GM21576 (cell line): ENCODE measurements around the gene STK40.

Experiments
- ATAC-seq: cut with Tn5 transposase; IDR thresholded peaks from one replicate; pipeline ENCODE4 v1.9.1; 2021; ENCODE audit warnings: mild to moderate bottlenecking, moderate library complexity; ENCODE audit not compliant: unreplicated experiment

Gene STK40

GRCh38 chr1:36346741-36347370 lies 38.9 kb downstream of the STK40 start:
- no peak for ATAC-seq

DNA sequence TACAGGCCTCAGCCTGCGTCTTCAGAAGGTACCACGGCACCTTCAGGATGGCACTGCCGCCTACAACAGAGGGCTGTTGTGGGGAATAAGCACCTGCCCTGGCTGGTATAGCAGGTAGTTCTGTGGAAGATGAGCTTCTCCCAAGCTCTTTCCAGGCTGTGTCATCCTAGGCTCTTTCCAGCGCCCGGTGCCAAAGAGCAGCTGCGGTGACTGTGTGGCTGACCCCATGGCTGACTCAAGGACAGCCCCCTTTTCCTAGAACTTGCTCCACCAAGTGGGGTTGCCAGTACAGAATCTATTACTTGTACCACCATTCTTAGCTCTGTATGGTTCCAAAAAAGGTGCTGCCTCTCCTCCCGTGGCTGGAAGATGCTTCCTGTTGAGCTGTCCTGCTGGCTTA lies 40.4 kb downstream of the STK40 start:
- no peak for ATAC-seq

DNA sequence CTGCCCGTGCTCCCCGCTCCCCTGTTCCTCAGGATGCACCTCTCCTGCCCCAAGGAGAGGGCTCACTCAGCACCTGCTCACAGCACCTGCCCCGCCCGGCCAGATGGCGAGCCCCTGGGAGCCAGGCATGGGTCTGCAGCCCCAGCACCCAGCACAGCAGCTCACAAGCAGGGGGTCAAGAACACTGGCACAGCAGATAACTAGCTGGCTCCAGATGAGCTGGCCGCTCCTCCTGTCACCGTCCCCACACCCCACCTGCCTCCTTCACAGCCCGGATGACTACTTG lies 41.4 kb downstream of the STK40 start:
- ATAC-seq: no peak

- no peak for ATAC-seq
Observed at GRCh38 chr1:36343651-36344394, 41.9 kb downstream of the STK40 start.

DNA sequence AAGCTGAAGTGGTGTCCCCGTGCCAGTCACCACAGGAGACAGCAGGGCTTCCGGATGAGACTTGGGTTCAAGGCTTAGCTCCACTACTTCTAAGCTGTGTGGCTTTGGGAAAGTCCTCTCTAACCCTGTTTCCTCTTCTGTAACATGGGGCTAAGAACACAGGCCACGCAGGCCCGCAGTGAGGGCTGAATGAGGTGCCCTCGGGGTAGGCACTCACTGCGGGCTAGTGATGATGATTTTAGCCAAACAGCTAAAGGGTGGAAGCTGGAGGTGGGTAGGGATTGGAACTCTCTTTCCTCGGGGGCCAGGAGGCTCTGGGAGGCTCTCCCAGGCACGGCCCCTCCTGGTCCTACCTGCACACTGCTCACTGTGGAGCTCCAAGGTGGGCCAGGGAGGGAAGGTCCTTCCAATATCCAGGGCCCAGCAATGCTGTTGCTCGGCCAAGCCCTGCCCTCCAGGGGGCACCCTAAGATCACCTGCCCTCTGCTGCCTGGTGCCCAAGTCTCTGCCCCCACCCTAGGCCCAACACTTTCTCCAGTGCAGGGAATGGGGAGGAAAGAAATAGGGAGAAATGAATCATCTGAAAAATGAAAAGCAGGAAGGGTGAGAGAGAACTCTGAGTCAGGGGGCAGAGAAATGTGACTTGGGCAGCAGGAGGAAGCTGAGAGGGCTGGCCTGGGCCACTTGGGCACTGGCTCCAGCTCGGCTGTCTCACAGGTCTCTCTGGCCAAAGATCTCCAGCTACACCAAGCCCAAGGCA lies 43.1 kb downstream of the STK40 start:
- no peak for ATAC-seq

- ATAC-seq: no peak
Observed at GRCh38 chr1:36341626-36342320, 44.0 kb downstream of the STK40 start.

GRCh38 chr1:36339615-36340014 lies 46.1 kb downstream of the STK40 start:
- ATAC-seq: no peak

- ATAC-seq: no peak
Observed at GRCh38 chr1:36339215-36339614, 46.5 kb downstream of the STK40 start.

- no peak for ATAC-seq
Observed at GRCh38 chr1:36337830-36338229, 47.9 kb downstream of the STK40 start.

DNA sequence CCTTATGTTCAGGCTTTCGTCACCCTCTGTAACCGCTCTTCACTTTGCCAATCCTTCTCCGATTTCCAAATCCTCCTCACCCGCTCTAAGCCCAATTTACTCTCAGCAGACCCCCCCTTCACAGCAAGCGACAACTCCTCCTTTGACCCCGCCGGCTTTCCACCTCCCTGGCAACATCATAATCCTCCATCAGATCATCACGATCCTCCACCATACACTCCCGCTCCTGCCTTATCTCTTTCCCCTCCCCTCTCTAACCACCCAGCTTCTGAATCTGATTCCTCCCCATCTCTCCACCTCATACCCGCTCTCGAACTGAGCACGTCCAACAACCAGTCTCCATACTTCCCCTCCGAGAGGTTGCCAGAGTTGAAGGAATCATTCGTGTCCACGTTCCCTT lies 54.8 kb downstream of the STK40 start:
- ATAC-seq: no peak

- no peak for ATAC-seq
Observed at GRCh38 chr1:36329817-36330216, 55.9 kb downstream of the STK40 start.

DNA sequence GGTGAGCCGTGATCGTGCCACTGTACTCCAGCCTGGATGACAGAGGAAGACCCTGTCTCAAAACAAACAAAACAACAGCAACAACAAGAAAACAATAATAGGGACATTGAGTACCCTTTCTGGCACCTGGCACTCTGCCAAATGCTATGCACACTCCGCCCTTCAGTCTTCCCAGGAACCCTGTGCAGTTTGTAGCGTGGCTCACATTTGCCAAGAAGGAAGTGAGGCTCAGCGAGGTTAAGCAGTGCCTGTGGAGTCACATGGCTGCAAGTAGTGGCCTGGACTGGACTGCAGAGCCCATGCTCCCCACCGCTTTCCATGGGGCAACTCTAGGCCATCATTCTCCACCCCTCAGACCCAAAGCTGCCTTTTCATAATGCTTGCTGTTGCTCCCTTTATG lies 57.0 kb downstream of the STK40 start:
- ATAC-seq: no peak

DNA sequence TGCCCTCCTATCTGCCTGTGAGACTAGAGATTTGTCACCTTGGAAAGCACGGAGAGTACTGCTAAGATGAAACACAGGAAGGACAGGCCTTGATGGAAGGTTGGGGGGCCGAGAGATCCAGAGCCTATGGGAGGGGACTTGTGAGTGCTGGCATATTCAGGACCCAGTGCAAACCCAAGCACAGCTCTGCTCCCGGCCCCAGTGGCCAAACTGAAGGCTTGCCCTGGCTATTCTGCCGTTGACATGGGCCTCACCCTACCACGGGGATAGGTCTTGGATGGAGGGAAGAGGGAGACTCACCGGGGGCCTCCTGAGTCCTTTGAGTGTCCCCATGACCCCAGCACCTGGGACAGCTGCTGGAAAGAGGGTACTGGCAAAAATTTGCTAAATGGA lies 57.6 kb downstream of the STK40 start:
- no peak for ATAC-seq

GRCh38 chr1:36327421-36328087 lies 58.2 kb downstream of the STK40 start:
- ATAC-seq: no peak

GRCh38 chr1:36326499-36326898 lies 59.2 kb downstream of the STK40 start:
- ATAC-seq: no peak

DNA sequence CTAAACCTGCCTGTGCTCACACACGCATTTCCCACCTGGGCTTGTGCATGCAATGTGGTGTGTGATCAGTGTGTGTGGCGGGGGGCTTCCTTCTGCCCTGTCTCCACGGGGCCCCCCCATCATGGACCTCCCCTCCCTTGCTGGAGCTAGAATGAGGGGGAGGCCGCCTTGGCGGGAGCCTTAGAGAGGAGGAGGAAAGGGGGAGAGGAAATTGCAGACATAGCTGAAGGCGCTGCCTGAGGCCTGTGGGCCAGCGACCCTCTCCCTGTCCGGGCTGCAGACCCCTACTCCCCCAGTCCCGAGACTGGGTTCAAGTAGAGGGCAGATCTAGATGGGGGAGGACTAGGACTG lies 61.4 kb downstream of the STK40 start:
- no peak for ATAC-seq

DNA sequence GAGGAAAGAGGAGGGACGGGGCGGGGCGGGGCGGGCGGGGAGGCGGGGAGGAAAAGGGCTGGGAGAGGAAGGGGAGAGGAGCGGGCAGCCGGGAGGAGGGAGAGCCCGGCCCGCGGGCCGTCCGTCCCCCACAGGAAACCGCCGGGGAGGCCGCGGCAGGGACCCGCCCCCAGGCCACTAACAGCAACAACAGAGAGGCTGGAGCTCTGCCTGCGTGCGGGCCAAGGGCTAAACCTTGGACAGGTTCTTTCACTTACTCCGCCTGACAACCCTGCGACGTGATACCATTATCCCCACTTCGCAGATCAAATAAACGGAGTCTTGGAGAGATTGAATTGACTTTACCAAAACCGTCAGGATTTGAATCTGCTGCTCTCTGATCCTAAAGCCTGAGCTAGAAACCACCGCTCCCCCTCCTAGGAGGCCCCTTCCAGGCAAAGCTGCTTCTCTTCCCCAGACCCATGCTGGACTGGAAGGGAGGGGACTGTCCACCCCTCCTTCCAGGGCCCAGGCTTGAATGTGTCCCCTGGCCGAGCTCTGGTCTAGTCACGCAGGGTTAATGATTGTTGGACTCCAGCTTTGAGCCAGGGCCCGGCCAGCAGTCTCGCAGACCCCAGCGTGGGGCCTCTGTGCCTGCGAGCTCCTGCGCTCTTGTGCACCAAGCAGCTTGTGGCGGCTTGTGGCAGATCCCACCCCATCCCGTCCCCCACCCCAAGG lies 61.9 kb downstream of the STK40 start, which contains the start of gene EVA1B:
TSS of gene EVA1B (minus strand) at position 10 of the 717 bp plus-strand sequence. CDS start 608 bp downstream, outside the sequence.
- ATAC-seq: no peak

DNA sequence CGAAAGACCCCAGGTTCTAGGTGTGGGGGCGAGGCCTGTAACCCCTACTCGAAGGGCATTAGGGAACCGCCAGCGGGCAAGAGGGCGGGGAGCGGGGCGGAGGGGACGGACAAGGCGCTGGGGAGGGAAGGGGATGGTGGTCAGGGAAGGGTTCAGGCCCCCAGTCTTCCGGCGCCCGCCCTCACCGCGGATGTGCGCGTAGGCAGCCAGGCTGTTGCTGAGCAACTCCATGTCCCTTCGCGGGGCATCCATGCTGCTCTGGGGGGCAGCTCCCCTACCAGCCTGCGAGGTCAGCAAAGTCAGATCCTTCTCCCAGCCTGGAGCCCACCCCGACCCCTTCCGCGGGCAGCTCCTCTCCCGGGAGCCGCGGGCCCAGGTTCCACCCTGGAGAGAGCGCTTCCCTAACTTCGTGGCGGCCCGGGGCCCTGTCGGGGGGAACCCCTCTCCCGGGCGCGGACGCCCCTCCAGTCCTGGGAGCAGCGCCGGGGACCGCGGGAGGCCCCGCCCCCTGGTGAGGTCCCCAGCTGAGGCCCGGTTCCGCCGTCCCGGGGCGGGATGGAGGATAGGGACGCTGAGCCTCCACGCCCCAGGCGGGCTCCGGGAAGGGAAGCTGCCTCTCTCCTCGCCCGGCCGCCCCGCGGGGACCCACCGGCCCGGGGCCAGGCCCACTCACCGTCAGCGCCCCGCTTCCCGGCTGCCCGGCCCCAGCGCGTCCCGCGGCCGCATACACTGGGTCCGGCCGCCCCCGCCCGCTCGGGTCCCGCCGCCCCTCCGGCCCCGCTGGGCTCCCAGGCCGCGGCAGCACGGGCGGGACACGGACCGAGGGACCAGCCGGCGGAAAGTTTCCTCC lies 62.7 kb downstream of the STK40 start:
- ATAC-seq: no peak

- ATAC-seq: no peak
Observed at GRCh38 chr1:36322041-36322785, 63.5 kb downstream of the STK40 start.
